ENCODE measurements around the gene MICA.
A peak's percentile ranks its signal among the peaks of the same experiment; 100 is the strongest.
"Not testable (repeated sequence)": the region's sequence is repeated elsewhere in the genome, so short reads cannot be mapped to it uniquely, and the experiment has no call there.

The MICA gene

DNA sequence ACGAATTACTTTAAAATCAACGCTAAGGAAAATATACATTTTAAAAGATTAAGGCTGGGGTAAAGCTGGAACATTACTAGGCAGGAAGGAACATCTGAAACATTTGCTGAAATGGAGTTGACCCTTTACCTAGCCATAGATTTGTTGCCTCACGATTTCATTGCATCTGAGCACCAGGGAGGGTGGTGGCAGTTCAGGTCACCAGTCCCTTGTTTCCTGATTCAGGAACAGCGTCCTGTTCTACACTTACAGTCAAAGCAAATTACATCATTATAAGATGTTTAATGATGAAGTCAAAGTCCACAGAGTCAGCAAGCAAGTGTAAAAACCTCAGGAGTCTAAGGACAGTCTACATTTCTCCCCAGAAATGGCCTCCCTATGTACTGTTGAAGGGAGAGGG lies 9.0 kb upstream of the MICA start:
- no peaks in the 10 kb centered on the region for H3K27me3 Mint-ChIP-seq
- H3K9me3 Mint-ChIP-seq, result no peaks in the 10 kb centered on the region
- no peak for DNase-seq
- H3K4me3 Mint-ChIP-seq, result no peak overlapping the region
- peaks cover 6% of the 10 kb centered on the region for H3K36me3 Mint-ChIP-seq (ENCODE audit: low read depth)
- H3K27ac Mint-ChIP-seq, result no peak overlapping the region
- H3K4me1 Mint-ChIP-seq (ENCODE audit: low read depth), result peaks cover 17% of the 10 kb centered on the region

DNA sequence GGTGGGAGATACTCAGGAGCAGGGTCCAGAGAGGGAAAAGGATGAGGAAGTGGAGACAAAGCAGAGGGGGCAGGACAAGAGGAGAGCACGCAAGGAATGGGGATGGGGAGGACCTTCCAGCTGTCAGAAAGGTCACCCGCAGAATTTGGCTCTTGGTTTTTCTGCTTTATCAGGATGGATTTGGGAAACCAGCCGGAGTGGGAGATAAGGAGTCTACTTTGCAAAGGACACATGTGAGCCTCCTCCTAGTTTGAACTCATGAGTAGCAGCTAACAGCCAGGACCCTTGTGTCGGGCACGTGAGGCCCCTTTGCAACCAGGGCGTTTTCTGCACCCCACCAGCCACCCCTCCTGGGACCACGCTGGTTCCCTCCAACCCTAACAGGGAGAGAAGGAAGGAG lies 7.6 kb upstream of the MICA start:
- no peak for DNase-seq
- Mint-ChIP-seq H3K9me3 (no peaks in the 10 kb centered on the region), H3K27me3 (no peaks in the 10 kb centered on the region), H3K36me3 (ENCODE audit: low read depth) (peaks cover 11% of the 10 kb centered on the region), H3K27ac (no peak overlapping the region), H3K4me3 (no peak overlapping the region), H3K4me1 (ENCODE audit: low read depth) (peaks cover 29% of the 10 kb centered on the region)

DNA sequence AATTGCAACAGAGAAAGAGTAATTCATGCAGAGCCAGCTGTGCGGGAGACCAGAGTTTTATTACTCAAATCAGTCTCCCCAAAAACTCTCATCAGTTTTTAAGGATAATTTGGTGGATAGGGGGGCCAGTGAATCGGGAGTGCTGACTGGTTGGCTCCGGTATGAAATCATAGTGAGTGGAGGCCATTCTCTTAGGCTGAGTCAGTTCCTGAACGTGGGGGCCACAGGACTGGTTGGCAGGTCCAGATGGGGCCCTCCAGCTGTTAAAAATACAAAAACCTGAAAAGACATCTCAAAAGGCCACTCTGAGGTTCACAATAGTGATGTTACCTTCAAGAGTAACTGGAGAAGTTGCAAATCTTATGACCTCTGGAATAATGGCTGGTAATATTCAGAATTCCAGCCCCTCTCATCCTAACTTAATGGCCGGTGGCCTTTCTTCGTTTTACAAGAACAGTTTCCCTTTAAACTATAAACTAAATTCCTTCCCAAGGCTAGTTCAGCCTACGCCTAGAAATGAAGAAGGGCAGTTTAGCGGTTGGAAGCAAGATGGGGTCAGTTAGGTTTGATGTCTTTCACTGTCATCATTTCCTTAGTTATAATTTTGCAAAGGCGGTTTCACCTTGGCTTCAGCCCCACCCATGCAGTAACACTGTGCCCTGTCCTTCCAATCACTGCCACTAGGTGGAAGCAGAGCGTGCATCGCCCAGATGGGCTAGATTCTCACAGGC lies 6.8 kb upstream of the MICA start:
- Mint-ChIP-seq H3K27me3 (no peaks in the 10 kb centered on the region), H3K27ac (no peak overlapping the region)

DNA sequence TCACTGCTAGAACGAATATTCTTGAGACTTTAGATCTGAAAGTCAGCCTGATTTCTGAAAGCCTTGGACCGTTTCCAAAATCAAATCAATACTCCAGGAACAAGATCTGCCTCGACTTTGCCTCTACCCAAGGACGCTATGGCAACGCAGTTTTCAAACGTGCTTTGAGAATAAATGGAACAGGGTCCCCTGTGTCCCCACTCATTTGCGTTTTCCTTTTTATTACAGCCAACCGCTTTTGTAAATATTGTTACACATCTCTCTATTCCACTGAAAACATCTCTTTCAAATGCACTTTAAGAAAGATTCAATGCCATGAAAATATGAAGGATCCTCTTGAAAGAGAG lies 6.3 kb upstream of the MICA start:
- H3K4me3 Mint-ChIP-seq, result not testable (repeated sequence)

More for the DNA sequence above, 6.8 kb upstream of the MICA start:
- Mint-ChIP-seq H3K36me3 (ENCODE audit: low read depth) (peaks cover 11% of the 10 kb centered on the region), H3K4me3 (no peak overlapping the region), H3K9me3 (no peaks in the 10 kb centered on the region), H3K4me1 (ENCODE audit: low read depth) (peaks cover 36% of the 10 kb centered on the region)
- DNase-seq, result peak; percentile 90

DNA sequence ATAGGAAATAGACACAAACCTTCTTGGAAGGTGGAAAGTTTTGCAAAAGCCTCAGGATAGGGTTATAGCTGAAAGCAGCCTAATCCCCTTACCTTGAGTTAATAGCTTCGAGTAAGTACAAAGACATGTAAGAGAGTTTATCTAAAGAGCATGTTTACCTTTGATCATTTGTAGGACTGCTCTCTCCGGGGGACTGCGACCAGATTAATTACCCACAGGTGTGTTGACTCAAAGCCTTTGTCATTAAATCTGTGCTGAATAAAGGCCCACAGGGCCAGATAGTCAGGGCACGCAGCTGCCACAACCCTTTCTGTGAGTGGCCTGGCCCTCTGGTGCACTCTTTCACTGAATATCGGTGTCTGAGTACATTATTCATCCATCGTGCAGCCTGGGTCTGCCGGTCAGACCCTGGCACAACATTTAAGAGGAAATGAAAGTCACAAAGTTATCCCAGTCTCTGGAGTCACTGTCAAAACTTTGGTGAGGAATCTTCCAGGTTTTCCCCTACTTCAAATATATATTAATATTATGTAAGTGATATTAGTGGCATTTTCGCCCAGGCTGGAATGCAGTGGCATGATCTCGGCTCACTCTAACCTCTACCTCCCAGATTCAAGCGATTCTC lies 5.4 kb upstream of the MICA start:
- no peaks in the 10 kb centered on the region for H3K27me3 Mint-ChIP-seq
- no peak overlapping the region for H3K27ac Mint-ChIP-seq
- peaks cover 11% of the 10 kb centered on the region for H3K36me3 Mint-ChIP-seq (ENCODE audit: low read depth)
- no peak for DNase-seq
- H3K9me3 Mint-ChIP-seq, result no peaks in the 10 kb centered on the region
- peaks cover 51% of the 10 kb centered on the region for H3K4me1 Mint-ChIP-seq (ENCODE audit: low read depth)
- H3K4me3 Mint-ChIP-seq, result no peak overlapping the region

More for the DNA sequence above, 6.3 kb upstream of the MICA start:
- H3K27ac Mint-ChIP-seq, DNase-seq, H3K9me3 Mint-ChIP-seq, H3K27me3 Mint-ChIP-seq: not testable (repeated sequence)
- peaks cover 42% of the 10 kb centered on the region for H3K4me1 Mint-ChIP-seq (ENCODE audit: low read depth)
- H3K36me3 Mint-ChIP-seq (ENCODE audit: low read depth), result peaks cover 11% of the 10 kb centered on the region

DNA sequence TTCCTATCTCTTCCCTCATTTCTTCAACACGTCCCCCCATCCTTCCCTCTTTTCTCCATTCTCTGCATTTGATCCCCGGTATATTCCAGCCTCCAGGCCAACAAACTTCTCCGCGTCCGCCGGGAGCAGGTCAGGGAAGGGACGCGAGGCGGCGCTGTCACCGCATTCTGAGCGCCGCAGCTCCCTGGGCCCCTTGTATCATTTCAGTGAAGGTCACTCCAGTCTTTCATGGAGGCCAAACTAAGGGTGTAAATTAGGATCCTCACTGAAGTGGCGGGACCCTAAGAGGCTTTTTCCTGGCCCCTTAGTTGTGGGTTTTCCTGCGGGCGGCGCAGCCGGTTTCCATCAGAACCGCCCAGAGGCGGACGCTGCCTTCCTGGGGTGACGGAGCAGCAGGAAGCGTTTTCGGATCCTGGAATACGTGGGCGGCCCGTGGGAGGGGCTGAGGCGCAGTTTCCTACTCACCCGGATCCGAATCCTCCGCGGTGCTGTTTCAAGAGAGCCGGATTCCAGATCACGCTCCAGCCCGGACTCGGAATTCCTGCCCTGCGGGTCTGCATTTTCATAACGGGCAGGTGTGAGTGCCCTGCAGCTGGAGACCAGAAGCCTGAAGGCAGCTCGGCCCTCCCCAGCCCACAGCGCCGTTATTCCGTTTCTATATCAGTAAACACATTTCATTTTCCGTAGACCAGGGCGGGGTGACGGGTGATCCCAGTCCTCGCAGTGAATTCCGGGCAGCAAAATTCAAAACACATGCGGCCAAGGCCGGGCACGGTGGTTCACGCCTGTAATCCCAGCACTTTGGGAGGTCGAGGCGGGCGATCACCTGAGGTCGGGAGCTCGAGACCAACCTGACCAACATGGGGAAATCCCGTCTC lies 3.6 kb upstream of the MICA start:
- Mint-ChIP-seq H3K36me3 (ENCODE audit: low read depth) (peaks cover 5% of the 10 kb centered on the region), H3K27me3 (no peaks in the 10 kb centered on the region), H3K27ac (peak overlapping the region; percentile 95), H3K9me3 (no peaks in the 10 kb centered on the region), H3K4me1 (ENCODE audit: low read depth) (peaks cover 66% of the 10 kb centered on the region), H3K4me3 (peak overlapping the region; percentile 91)
- peak; percentile 73 for DNase-seq

DNA sequence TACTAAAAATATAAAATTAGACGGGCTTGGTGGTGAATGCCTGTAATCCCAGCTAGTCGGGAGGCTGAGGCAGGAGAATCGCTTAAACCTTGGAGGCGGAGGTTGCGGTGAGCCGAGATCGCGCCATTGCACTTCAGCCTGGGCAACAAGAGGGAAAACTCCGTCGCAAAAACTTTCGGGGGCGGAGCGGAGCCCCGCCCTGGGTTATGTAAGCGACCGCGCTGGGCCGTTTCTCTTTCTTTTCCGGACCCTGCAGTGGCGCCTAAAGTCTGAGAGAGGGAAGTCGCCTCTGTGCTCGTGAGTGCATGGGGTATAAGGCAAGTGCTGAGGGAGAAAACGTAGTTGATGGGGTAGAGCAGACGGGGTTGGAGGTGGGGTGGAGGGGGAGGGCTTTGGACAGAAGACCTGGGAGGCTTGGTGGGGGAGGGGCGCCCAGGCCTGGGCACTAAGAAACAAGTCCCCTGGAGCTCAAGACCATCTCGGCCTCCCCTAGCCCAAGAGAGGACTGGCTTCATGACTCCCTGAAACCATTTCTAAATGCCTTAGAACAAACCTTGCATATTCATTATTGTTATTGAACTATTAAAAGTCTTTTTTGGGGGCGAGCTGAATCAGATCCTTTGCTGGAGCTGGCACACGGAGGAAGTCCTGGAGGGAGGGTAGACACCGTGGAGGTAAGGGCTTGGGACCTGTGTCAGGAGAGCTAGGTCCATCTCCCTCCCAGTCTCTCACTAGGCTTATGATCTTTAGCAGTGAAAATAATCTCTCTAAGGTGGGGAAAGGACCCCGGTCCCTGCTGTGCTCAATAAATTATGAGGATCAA lies 2.7 kb upstream of the MICA start:
- Mint-ChIP-seq H3K9me3 (no peaks in the 10 kb centered on the region), H3K4me1 (ENCODE audit: low read depth) (peaks cover 70% of the 10 kb centered on the region), H3K27ac (peak overlapping the region; percentile 95), H3K4me3 (peak overlapping the region; percentile 91), H3K36me3 (ENCODE audit: low read depth) (peaks cover 5% of the 10 kb centered on the region), H3K27me3 (no peaks in the 10 kb centered on the region)
- peak; percentile 81 for DNase-seq

DNA sequence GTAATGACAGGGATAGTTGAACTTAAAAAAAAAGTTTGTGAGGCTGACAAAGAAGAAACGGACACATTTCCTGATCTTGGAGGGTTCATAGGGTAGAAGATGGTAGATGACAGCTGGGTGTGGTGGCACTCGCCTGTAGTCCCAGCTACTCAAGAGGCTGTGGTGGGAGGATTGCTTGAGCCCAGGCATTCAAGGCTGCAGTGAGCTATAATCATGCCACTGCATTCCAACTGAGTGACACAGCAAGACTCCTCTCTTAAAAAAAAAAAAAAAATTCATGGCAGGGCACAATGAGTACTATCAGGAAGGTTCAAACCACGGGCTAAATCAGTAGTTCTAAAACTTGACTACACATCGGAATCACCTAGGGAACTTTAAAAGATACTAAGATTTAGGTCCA lies 2.0 kb upstream of the MICA start:
- no peak for DNase-seq
- Mint-ChIP-seq H3K27me3 (no peaks in the 10 kb centered on the region), H3K27ac (peak overlapping the region; percentile 95), H3K36me3 (ENCODE audit: low read depth) (peaks cover 5% of the 10 kb centered on the region), H3K4me1 (ENCODE audit: low read depth) (peaks cover 73% of the 10 kb centered on the region), H3K9me3 (no peaks in the 10 kb centered on the region), H3K4me3 (peak overlapping the region; percentile 91)

DNA sequence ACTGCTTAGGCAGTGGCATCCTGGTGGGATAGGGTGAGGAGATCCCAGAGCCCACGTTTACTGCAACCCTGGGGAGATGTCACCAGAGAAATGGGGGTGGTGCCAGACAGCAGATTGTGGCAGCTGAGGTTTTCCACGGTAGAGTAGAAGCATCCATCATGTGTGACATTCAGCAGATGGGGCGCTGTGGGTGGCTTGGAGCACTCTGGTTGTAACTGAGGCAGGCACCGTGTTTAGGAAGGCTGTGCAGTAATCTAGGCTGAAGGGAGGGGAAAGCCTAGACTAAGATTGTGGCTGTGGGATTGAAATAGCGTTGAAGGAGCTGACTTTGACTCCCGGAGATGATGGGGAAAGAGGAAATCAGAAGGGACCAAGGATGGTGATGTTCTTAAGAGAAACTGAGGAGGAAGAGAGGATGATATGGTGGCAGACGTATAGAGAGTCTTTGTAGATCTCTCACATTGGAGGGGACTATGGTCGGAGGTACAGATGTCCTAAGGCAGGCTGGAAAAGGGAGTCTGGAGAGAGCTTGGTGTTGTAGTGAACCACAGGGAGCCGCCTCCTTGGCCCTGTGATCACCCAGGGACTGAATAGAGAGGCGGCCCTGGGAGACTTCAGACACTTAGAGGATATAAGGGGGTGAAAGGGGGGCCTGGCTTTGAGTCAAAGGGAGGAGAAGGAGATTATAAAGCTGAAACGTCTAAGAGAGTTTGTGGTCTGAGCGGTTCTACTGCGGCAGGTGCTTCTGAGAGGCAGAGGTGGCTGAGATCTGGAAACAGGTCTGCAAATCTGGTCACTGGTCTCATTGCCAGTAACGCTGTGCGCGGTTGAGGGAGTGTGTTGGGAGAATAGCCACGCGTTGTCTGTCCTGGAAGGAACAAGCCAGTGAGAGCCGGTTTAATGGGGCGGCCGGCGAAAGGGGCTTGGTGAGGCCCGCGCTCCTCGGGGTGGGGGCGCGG lies 792 bp upstream of the MICA start:
- DNase-seq, result peak; percentile 59
- H3K4me3 Mint-ChIP-seq, result peak overlapping the region; percentile 91
- peaks cover 5% of the 10 kb centered on the region for H3K36me3 Mint-ChIP-seq (ENCODE audit: low read depth)
- H3K27ac Mint-ChIP-seq, result peak overlapping the region; percentile 84
- no peaks in the 10 kb centered on the region for H3K9me3 Mint-ChIP-seq
- peaks cover 77% of the 10 kb centered on the region for H3K4me1 Mint-ChIP-seq (ENCODE audit: low read depth)
- no peaks in the 10 kb centered on the region for H3K27me3 Mint-ChIP-seq

DNA sequence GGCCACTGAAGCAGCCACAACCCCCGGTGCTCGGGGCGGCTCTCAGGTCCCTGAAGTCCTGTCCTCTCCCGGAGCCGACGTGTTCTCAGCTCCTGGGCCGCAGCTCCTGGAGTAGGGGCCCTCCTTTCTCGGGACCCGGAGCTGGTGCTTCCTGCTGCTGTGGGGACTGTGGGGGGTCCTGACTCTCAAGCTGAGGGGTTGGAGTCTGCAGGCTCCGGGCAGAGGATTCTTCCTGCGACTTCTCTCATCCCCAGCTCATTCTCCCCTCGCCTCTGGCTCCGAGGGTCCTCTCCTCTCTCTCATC lies 618 bp downstream of the MICA start:
- not testable (repeated sequence) for DNase-seq; H3K27me3 Mint-ChIP-seq; H3K36me3 Mint-ChIP-seq (ENCODE audit: low read depth); H3K9me3 Mint-ChIP-seq
- Mint-ChIP-seq H3K27ac (peak overlapping the region; percentile 84), H3K4me3 (peak overlapping the region; percentile 91), H3K4me1 (ENCODE audit: low read depth) (peaks cover 81% of the 10 kb centered on the region)

DNA sequence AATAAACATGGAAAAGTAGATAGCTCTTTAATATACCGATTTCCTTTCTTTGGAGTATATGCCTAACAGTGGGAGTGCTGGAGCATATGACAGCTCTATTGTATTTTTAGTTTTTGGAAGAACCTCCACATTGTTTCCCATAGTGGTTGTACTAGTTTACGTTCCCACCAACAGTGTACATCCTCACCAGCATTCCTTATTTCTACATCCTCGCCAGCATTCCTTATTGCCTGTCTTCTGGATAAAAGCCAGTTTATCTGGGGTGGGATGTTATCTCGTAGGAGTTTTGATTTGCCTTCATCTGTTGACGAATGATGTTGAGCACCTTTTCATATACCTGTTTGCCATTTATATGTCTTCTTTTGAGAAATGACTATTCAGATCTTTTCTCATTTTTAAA lies 2.6 kb downstream of the MICA start:
- Mint-ChIP-seq H3K27ac (no peak overlapping the region), H3K9me3 (no peaks in the 10 kb centered on the region), H3K4me1 (ENCODE audit: low read depth) (peaks cover 81% of the 10 kb centered on the region), H3K4me3 (no peak overlapping the region), H3K27me3 (no peaks in the 10 kb centered on the region), H3K36me3 (ENCODE audit: low read depth) (peaks cover 8% of the 10 kb centered on the region)
- no peak for DNase-seq

DNA sequence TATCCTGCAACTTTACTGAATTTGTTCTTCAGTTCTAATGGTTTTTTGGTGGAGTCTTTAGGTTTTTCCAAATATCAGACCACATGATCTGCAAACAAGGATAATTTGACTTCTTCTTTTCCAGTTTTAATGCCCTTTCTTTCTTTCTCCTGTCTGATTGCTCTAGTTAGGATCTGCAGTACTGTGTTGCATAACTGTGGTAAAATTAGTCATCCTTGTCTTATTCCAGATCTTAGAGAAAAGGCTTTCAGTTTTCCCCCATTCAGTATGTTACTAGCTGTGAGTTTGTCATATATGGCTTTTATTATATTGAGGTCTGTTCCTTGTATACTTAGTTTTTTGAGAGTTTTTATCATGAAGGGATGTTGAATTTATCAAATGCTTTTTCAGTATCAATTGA lies 4.3 kb downstream of the MICA start:
- Mint-ChIP-seq H3K4me1 (ENCODE audit: low read depth) (peaks cover 64% of the 10 kb centered on the region), H3K36me3 (ENCODE audit: low read depth) (peaks cover 22% of the 10 kb centered on the region), H3K27ac (no peak overlapping the region), H3K4me3 (no peak overlapping the region), H3K27me3 (no peaks in the 10 kb centered on the region), H3K9me3 (no peaks in the 10 kb centered on the region)
- no peak for DNase-seq

DNA sequence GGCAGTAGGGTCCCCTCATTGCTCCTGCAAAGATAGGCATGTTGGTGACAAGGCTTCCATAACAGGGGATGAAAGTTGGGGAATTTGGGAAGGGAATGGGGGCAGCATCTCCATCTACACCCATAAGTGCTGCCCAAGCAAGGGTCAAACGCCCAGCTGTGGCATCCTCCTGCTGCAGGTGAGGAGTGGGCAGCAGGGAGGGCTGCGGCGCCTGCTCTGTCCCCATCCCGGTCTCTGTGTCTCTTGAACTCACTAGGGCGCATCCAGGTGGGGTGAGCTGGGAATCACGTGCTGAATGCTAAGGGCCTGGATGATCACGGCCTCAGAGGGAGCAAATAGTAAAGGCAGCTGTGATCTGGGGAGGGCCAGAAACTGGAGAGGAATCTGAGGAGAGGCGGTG lies 9.1 kb downstream of the MICA start:
- Mint-ChIP-seq H3K27me3 (no peaks in the 10 kb centered on the region), H3K4me3 (no peak overlapping the region), H3K4me1 (ENCODE audit: low read depth) (peaks cover 26% of the 10 kb centered on the region), H3K27ac (no peak overlapping the region), H3K36me3 (ENCODE audit: low read depth) (peaks cover 60% of the 10 kb centered on the region), H3K9me3 (peaks cover 3% of the 10 kb centered on the region)
- no peak for DNase-seq

Measured in activated T-cell treated with anti-CD3 and anti-CD28 coated beads, Interleukin-2, amount 50 U/mL, for 24 hours (primary cell).